Measurements from ENCODE around the gene HPCAL1.

DNA sequence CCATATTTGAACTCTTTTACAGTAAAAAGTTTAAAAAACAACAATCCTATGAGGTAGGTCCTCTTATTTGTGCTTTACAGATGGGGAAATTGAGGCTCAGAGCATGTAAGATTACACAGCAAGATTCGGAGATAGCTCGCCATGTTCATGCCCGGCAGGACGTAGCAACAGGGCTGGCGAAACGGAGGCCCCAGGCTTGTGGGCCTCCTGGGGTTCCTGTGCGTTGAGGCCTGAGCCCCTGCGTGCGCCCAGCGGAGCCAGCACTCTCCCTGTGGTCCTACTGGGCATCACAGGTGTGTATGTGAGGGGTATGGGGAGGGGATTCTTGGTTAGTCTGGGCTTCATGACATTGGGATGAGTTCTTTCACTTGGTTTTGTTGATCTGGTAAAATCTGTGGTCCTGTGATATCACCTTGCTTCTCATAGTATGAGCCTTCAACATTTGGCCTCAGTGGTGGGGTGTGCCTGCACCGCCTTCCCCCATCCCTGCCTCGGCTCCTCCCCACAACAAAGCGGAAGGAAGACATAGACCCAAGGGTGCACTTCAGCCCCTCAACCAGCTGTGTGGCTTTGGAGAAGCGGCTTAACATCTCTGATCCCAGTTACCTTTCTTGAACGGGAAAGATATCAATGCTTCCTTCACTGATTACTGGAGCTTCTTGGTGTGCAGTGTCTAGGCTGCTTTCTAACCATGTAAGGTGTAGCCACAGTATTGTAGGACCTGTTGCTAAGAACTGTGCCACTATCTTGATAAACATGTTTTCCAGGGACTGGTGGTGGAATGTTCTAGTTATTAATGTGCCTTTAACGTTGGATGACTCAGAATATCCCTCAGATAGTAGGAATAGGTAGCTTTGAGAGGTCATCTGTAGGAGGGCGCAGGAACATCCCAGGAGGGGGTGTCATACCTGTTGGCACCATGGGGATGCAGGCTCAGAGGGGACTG lies 37.2 kb downstream of the HPCAL1 start:
- TF ChIP-seq POLR2A (IDR thresholded peaks at IDR 0.05), result no peak
- TF ChIP-seq, protein P1, sequence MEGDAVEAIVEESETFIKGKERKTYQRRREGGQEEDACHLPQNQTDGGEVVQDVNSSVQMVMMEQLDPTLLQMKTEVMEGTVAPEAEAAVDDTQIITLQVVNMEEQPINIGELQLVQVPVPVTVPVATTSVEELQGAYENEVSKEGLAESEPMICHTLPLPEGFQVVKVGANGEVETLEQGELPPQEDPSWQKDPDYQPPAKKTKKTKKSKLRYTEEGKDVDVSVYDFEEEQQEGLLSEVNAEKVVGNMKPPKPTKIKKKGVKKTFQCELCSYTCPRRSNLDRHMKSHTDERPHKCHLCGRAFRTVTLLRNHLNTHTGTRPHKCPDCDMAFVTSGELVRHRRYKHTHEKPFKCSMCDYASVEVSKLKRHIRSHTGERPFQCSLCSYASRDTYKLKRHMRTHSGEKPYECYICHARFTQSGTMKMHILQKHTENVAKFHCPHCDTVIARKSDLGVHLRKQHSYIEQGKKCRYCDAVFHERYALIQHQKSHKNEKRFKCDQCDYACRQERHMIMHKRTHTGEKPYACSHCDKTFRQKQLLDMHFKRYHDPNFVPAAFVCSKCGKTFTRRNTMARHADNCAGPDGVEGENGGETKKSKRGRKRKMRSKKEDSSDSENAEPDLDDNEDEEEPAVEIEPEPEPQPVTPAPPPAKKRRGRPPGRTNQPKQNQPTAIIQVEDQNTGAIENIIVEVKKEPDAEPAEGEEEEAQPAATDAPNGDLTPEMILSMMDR (IDR thresholded peaks at IDR 0.05), result no peak

Measured in body of pancreas (tissue), 4 donors.